Upper lobe of right lung (tissue), 1 donor: Measurements from ENCODE around the gene MGRN1. TPM values are rescaled to one million over a fixed set of nuclear protein-coding genes. Genes with fewer than 3 reads are reported as not detected.

Experiments used
- ATAC-seq: fragments of 200-7000 bp; cut with Tn5 transposase; one replicate; pipeline ENCODE4 v1.9.1; 2020; ENCODE audit warnings: mild to moderate bottlenecking, moderate library complexity
- DNase-seq: peaks from one replicate; pipeline ENCODE4 v3.0.0-alpha.2; 2020
- H3K27ac ChIP-seq: fragments of 200-600 bp; one replicate; pipeline ENCODE4 v1.8.0; 2022
- H3K27me3 ChIP-seq: fragments of 200-600 bp; one replicate; pipeline ENCODE4 v1.8.0; 2022; ENCODE audit warnings: mild to moderate bottlenecking
- H3K36me3 ChIP-seq: fragments of 200-600 bp; one replicate; pipeline ENCODE4 v1.8.0; 2022
- H3K4me1 ChIP-seq: fragments of 200-600 bp; one replicate; pipeline ENCODE4 v1.8.0; 2022
- H3K4me3 ChIP-seq: fragments of 200-600 bp; one replicate; pipeline ENCODE4 v1.8.0; 2022; ENCODE audit warnings: mild to moderate bottlenecking
- H3K9me3 ChIP-seq: fragments of 200-600 bp; one replicate; pipeline ENCODE4 v1.8.0; 2022
- CTCF ChIP-seq: fragments of 200-600 bp; IDR thresholded peaks from one replicate; pipeline ENCODE4 v1.8.0; 2022; ENCODE audit warnings: antibody characterized with exemption
- intact Hi-C: fragments of 100-400 bp; cut with DNase I; formaldehyde crosslinking; loops from one replicate; pipeline ENCODE4 v1.11.0; 2022
- total RNA-seq: library from RNA; stranded (reverse); fragmentation: NEBNext Ultra II Directional; extraction: Animal tissue kit (Norgen Biotek cat#: 25700); gene quantifications from one replicate; pipeline ENCODE4 v1.2.1, GENCODE V29; 2021
- donor health status: DM: no; HTN: yes; CAD: no; lungs with severe emphysema.

Gene MGRN1
- total RNA-seq, 1 donor from 2014 or later, result 81.3 TPM

GRCh38 chr16:4610011-4611005 lies 14.3 kb upstream of the MGRN1 start:
- ATAC-seq (no peak), DNase-seq (no peak)
- intact Hi-C loops, result no loop called here
- Histone ChIP-seq H3K27ac (no peak overlapping the region), H3K27me3 (no peaks in the 10 kb centered on the region), H3K4me3 (no peak overlapping the region), H3K4me1 (peaks cover 21% of the 10 kb centered on the region), H3K36me3 (peaks cover 25% of the 10 kb centered on the region), H3K9me3 (no peaks in the 10 kb centered on the region)
- TF ChIP-seq CTCF, result no peak

GRCh38 chr16:4611337-4612021 lies 13.1 kb upstream of the MGRN1 start:
- H3K27ac ChIP-seq, result no peak overlapping the region
- no peak overlapping the region for H3K4me3 ChIP-seq
- peaks cover 26% of the 10 kb centered on the region for H3K4me1 ChIP-seq
- peaks cover 25% of the 10 kb centered on the region for H3K36me3 ChIP-seq
- ATAC-seq (no peak), DNase-seq (no peak)
- no peak for TF ChIP-seq CTCF
- H3K9me3 ChIP-seq, result no peaks in the 10 kb centered on the region
- intact Hi-C loops, result no loop called here
- H3K27me3 ChIP-seq, result no peaks in the 10 kb centered on the region

- peaks cover 25% of the 10 kb centered on the region for H3K36me3 ChIP-seq
- H3K27me3 ChIP-seq, result no peaks in the 10 kb centered on the region
- no peak overlapping the region for H3K27ac ChIP-seq
- no peak for ATAC-seq
- intact Hi-C loops, result no loop called here
- no peaks in the 10 kb centered on the region for H3K9me3 ChIP-seq
- H3K4me3 ChIP-seq, result peak overlapping the region; percentile 81
- no peak for TF ChIP-seq CTCF
- H3K4me1 ChIP-seq, result peaks cover 35% of the 10 kb centered on the region
- no peak for DNase-seq
These were observed 12.1 kb upstream of the MGRN1 start for GRCh38 chr16:4612474-4612931.

GRCh38 chr16:4612977-4613635 lies 11.5 kb upstream of the MGRN1 start:
- H3K9me3 ChIP-seq, result no peaks in the 10 kb centered on the region
- H3K27me3 ChIP-seq, result no peaks in the 10 kb centered on the region
- peak overlapping the region; percentile 79 for H3K27ac ChIP-seq
- TF ChIP-seq CTCF, result no peak
- no peak for ATAC-seq
- peak overlapping the region; percentile 81 for H3K4me3 ChIP-seq
- peaks cover 21% of the 10 kb centered on the region for H3K36me3 ChIP-seq
- peaks cover 37% of the 10 kb centered on the region for H3K4me1 ChIP-seq
- intact Hi-C loops, result no loop called here
- no peak for DNase-seq

- Histone ChIP-seq H3K4me1 (peaks cover 39% of the 10 kb centered on the region), H3K36me3 (peaks cover 14% of the 10 kb centered on the region), H3K27me3 (no peaks in the 10 kb centered on the region), H3K9me3 (no peaks in the 10 kb centered on the region), H3K27ac (peak overlapping the region; percentile 79), H3K4me3 (peak overlapping the region; percentile 81)
- DNase-seq (peak; percentile 80), ATAC-seq (no peak)
- TF ChIP-seq CTCF, result no peak
- intact Hi-C loops, result no loop called here
These were observed 10.7 kb upstream of the MGRN1 start for GRCh38 chr16:4613636-4614570.
